Lower lobe of right lung (tissue), 2 donors: ENCODE measurements around the gene HCN3. TPM values are rescaled to one million over a fixed set of nuclear protein-coding genes. Genes with fewer than 3 reads are reported as not detected.
A peak's percentile ranks its signal among the peaks of the same experiment; 100 is the strongest.

ENCODE experiments used
- ATAC-seq, 2 donors: fragments of 200-7000 bp; cut with Tn5 transposase; one replicate each; pipeline ENCODE4 v1.9.1; 2020 to 2022; ENCODE audit warnings: mild to moderate bottlenecking in 2 of 2, moderate library complexity in 2 of 2
- DNase-seq: peaks from one replicate; pipeline ENCODE4 v3.0.0-alpha.2; 2020
- H3K27ac ChIP-seq: fragments of 200-600 bp; one replicate; pipeline ENCODE4 v1.8.0; 2022
- H3K27me3 ChIP-seq: fragments of 200-600 bp; one replicate; pipeline ENCODE4 v1.8.0; 2022; ENCODE audit warnings: low read depth
- H3K36me3 ChIP-seq: fragments of 200-600 bp; one replicate; pipeline ENCODE4 v1.8.0; 2022; ENCODE audit warnings: mild to moderate bottlenecking
- H3K4me1 ChIP-seq: fragments of 200-600 bp; one replicate; pipeline ENCODE4 v1.8.0; 2022
- H3K4me3 ChIP-seq: fragments of 200-600 bp; one replicate; pipeline ENCODE4 v1.8.0; 2022; ENCODE audit warnings: mild to moderate bottlenecking
- H3K9me3 ChIP-seq: fragments of 200-600 bp; one replicate; pipeline ENCODE4 v1.8.0; 2022
- intact Hi-C: fragments of 100-400 bp; cut with DNase I; formaldehyde crosslinking; loops from one replicate; pipeline ENCODE4 v1.11.0; 2022
- total RNA-seq: library from RNA; stranded (reverse); fragmentation: NEBNext Ultra II Directional; extraction: Animal tissue kit (Norgen Biotek cat#: 25700); gene quantifications from one replicate; pipeline ENCODE4 v1.2.1, GENCODE V29; 2021
- TF ChIP-seq, protein P1 (sequence below): fragments of 200-600 bp; IDR thresholded peaks from one replicate; pipeline ENCODE4 v1.8.0; 2022; ENCODE audit warnings: antibody characterized with exemption, mild to moderate bottlenecking
- donor health status: DM: no; HTN: yes; CAD: no; lungs with severe emphysema.

HCN3 gene
- total RNA-seq, 1 donor from 2014 or later: 4.2 TPM

DNA sequence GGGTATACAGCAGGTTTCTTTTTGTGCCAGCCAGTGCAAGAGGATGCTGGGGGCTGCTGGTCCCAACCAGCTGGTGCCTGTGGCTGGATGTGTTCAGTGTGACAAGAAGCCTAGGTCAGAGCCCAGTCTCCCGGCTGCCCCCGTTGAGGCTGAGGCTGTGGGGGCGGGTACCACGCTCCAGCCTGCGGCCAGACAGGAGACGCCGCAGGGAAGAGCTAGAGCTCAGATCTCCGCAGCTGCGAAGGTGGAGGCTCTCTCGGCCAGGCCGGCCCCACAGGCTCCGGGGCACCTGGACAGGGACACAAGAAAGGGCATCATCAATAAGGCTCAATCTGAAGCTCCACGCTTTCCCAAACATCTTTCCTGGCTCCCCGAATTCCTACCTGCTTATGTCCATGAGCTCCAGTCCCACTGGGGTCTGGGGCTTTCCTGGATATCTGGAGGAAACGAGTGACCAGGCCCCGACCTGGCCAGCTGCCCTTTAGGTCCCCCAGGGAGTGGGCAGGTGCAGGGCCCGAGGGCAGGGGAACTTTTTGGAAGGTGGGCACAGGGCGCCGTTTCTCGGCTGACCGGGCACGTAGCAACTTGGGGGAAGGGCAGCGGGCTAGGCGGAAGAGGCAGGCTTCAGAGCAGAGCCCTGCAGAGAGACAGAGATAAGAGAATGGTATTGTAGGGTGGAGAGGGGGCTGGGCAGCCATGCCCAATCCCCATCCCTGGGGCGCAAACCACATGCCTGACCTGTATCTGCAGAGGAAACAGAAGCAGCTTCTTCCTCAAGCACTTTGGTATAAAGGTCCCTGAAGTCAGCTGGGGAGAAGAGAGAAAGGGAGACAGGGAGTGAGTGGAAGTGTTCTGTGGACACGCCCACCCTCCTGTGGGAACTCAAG is 29.4 kb upstream of the HCN3 start:
- no peaks in the 10 kb centered on the region for H3K27me3 ChIP-seq
- intact Hi-C loops: no loop called here
- H3K4me1 ChIP-seq: peaks cover 28% of the 10 kb centered on the region
- no peaks in the 10 kb centered on the region for H3K9me3 ChIP-seq
- DNase-seq: no peak
- TF ChIP-seq, protein P1, sequence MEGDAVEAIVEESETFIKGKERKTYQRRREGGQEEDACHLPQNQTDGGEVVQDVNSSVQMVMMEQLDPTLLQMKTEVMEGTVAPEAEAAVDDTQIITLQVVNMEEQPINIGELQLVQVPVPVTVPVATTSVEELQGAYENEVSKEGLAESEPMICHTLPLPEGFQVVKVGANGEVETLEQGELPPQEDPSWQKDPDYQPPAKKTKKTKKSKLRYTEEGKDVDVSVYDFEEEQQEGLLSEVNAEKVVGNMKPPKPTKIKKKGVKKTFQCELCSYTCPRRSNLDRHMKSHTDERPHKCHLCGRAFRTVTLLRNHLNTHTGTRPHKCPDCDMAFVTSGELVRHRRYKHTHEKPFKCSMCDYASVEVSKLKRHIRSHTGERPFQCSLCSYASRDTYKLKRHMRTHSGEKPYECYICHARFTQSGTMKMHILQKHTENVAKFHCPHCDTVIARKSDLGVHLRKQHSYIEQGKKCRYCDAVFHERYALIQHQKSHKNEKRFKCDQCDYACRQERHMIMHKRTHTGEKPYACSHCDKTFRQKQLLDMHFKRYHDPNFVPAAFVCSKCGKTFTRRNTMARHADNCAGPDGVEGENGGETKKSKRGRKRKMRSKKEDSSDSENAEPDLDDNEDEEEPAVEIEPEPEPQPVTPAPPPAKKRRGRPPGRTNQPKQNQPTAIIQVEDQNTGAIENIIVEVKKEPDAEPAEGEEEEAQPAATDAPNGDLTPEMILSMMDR: no peak
- peaks cover 9% of the 10 kb centered on the region for H3K36me3 ChIP-seq
- no peak for ATAC-seq
- no peak overlapping the region for H3K4me3 ChIP-seq
- H3K27ac ChIP-seq: no peak overlapping the region

DNA sequence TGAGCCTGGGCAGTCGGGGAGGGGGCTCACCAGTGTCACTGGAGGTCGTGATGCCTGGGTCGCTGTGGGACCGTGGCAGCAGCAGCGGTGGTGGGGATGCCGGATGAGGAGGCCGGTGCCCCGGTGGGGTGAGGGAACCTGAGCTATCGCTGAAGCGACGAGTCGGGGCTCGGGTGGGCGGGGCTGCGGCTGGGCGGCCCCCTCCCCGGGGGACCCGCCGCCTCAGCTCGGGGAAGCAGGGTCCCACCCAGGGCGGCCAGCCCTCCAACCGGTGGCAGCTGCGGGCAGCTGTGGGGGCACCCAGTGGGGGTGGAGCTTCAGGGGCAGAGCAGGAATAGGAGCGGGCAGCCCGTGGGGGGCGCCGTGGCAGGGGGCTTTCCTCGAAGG is 27.0 kb upstream of the HCN3 start:
- peaks cover 28% of the 10 kb centered on the region for H3K4me1 ChIP-seq
- peaks cover 9% of the 10 kb centered on the region for H3K36me3 ChIP-seq
- intact Hi-C loops: no loop called here
- H3K27me3 ChIP-seq: no peaks in the 10 kb centered on the region
- H3K4me3 ChIP-seq: peak overlapping the region; percentile 39
- DNase-seq (no peak), ATAC-seq (peak in 1 of 2 donors; percentile 0)
- H3K27ac ChIP-seq: peak overlapping the region; percentile 56
- no peaks in the 10 kb centered on the region for H3K9me3 ChIP-seq
- TF ChIP-seq, protein P1: no peak

DNA sequence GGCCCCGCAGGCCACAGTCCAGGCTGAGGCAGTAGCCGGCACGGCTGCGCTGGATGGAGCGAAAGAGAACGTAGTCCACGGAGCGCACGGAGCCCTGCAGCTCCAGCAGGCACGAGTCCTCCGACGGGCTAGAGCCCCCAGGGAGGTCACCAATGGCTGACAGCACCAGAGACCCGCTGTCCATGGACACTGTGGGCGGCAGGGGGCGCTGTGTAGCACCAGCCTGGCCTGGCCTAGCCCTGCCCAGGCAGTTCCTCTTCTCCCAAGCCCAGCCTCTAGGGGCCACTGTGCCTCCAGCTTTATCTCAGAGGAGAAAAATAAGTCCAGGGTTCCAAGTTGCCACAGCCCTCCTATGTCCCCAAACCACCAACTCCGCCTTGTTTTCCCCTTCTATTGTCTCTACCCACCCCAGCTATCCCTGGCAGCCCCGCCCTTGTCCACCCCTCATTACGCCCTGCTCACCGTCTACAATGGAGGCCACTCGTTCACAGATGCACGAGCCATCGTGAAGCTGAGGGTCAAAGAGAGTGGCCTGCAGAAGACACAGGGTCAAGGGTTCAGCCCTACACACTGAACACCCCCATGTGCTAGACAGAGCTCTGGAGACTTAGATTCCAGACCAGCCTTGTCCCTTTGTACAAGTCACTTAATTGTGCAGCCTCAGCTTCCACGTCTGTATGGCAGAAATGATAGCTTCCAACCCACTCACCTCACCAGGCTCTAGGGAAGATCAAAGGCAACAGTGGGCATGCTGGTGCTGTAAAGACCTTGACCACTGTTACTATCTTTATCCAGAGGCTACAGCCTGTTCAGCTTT is 26.4 kb upstream of the HCN3 start:
- H3K27ac ChIP-seq: peak overlapping the region; percentile 56
- no peaks in the 10 kb centered on the region for H3K9me3 ChIP-seq
- TF ChIP-seq, protein P1: peak; percentile 100
- H3K27me3 ChIP-seq: no peaks in the 10 kb centered on the region
- ATAC-seq (peak; percentile 87 to 94), DNase-seq (peak; percentile 95)
- H3K36me3 ChIP-seq: peaks cover 9% of the 10 kb centered on the region
- H3K4me3 ChIP-seq: peak overlapping the region; percentile 39
- intact Hi-C loops: no loop called here
- H3K4me1 ChIP-seq: peaks cover 28% of the 10 kb centered on the region

DNA sequence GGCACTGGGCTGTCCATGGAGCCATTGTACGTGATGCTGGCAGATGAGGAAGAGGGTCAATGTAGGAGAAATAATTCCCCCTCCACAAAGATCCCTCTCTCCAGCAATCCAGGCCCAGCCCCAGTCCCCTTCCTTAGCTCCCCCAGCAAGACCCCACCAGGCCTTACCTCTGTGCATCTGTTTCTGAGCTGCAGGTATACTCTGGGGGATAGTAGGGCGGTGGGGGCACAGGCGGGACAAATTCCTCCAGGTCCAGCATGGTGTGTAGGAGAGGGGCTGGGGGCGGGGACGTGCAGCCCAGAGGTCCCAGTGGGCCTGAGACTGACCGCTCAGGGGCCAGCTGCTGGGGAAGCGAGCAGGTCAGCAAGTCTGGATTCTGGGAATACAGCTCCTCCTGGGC is 25.7 kb upstream of the HCN3 start:
- ATAC-seq (no peak), DNase-seq (no peak)
- peaks cover 34% of the 10 kb centered on the region for H3K4me1 ChIP-seq
- H3K36me3 ChIP-seq: peaks cover 10% of the 10 kb centered on the region
- H3K27ac ChIP-seq: no peak overlapping the region
- no peak overlapping the region for H3K4me3 ChIP-seq
- TF ChIP-seq, protein P1: no peak
- no peaks in the 10 kb centered on the region for H3K27me3 ChIP-seq
- intact Hi-C loops: no loop called here
- no peaks in the 10 kb centered on the region for H3K9me3 ChIP-seq

DNA sequence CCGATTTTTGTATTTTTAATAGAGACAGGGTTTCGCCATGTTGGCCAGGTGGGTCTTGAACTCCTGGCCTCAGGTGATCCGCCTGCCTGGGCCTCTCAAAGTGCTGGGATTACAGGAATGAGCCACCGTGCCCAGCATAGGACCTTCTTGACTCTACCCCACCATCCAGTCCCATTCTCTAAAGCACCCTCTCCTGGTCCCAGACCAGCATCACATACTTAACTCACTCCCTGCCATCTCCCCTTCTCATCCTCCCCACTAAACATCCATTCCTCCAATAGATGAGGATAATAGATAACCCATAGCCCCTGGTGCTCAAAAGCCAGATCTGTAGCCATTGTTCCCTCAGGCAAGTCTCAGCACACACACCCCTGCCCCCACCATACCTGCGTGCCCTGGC is 24.1 kb upstream of the HCN3 start:
- TF ChIP-seq, protein P1: no peak
- no peaks in the 10 kb centered on the region for H3K9me3 ChIP-seq
- peaks cover 16% of the 10 kb centered on the region for H3K36me3 ChIP-seq
- H3K4me1 ChIP-seq: peaks cover 34% of the 10 kb centered on the region
- H3K4me3 ChIP-seq: no peak overlapping the region
- H3K27ac ChIP-seq: peak overlapping the region; percentile 11
- no peak for ATAC-seq
- no peaks in the 10 kb centered on the region for H3K27me3 ChIP-seq
- no peak for DNase-seq
- intact Hi-C loops: no loop called here
